ENCODE data around the gene EBLN2.

- TF ChIP-seq CTCF (IDR thresholded peaks at IDR 0.05) (no peak), POLR2A (IDR thresholded peaks at IDR 0.05) (no peak)
Measured at GRCh38 chr3:73098873-73099272, 37.4 kb downstream of the EBLN2 start.

Measured in breast epithelium (tissue), 3 donors.